Stimulated activated naive CD8-positive, alpha-beta T cell treated with anti-CD3 and anti-CD28 coated beads, Interleukin-15, Interleukin-2, amounts not matched to agents 100 ng/mL and 50 ng/mL, for 24 hours (primary cell): Measurements from ENCODE around the gene GPC6.

ENCODE experiments used
- H3K27ac Mint-ChIP-seq: one replicate; pipeline ENCODE4 v1.8.0; 2021; ENCODE audit warnings: mild to moderate bottlenecking, mixed read lengths
- H3K27me3 Mint-ChIP-seq: one replicate; pipeline ENCODE4 v1.8.0; 2021; ENCODE audit warnings: mixed read lengths
- H3K36me3 Mint-ChIP-seq: one replicate; pipeline ENCODE4 v1.8.0; 2021; ENCODE audit warnings: low read depth, mixed read lengths
- H3K4me1 Mint-ChIP-seq: one replicate; pipeline ENCODE4 v1.8.0; 2021; ENCODE audit warnings: low read depth, mixed read lengths
- H3K4me3 Mint-ChIP-seq: one replicate; pipeline ENCODE4 v1.8.0; 2021; ENCODE audit warnings: mild to moderate bottlenecking, mixed read lengths
- H3K9me3 Mint-ChIP-seq: one replicate; pipeline ENCODE4 v1.8.0; 2021; ENCODE audit warnings: mixed read lengths

GPC6 gene

DNA sequence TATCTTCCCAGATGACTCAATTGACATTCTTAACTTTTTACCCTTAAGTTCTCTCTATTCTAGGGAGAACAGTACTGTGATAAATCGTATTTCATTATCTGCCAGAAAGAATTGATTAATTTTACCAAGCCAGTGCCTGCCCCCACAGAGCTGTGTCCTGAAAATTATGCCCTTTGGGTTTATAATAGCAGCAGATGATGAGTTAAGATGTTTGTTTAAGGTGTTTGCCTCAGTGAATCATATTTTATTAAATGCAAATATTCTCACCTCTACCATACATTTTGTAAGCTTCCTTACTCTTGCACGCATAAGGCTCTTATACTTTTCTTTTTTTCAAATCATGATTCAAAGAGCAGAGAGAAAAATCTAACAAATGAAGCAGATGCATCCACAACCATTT lies 934.3 kb downstream of the GPC6 start:
- no peaks in the 10 kb centered on the region for H3K36me3 Mint-ChIP-seq
- peaks cover 10% of the 10 kb centered on the region for H3K9me3 Mint-ChIP-seq
- no peaks in the 10 kb centered on the region for H3K27me3 Mint-ChIP-seq
- no peak overlapping the region for H3K4me3 Mint-ChIP-seq
- H3K27ac Mint-ChIP-seq = no peak overlapping the region
- no peaks in the 10 kb centered on the region for H3K4me1 Mint-ChIP-seq

GRCh38 chr13:94162289-94162688 lies 935.7 kb downstream of the GPC6 start:
- Mint-ChIP-seq H3K36me3 (no peaks in the 10 kb centered on the region), H3K27me3 (no peaks in the 10 kb centered on the region), H3K4me3 (no peak overlapping the region), H3K4me1 (no peaks in the 10 kb centered on the region), H3K27ac (no peak overlapping the region), H3K9me3 (peaks cover 10% of the 10 kb centered on the region)

DNA sequence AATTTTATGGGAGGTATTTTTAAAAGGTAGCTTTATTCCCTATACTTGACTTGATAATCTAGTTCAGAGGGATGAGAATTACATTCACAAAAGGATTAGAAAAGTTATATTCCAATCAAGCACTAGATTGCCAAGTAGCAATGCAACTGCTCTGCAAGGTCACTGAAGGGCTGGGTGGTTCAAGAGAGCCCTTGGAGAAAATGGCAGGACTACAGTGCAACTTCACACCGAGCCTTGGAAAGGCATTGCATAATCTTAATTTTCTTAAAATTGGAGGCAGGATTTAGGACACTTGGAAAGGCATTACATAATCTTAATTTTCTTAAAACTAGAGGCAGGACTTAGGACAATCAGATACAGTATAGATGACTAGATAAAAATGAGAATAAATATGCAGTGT lies 936.9 kb downstream of the GPC6 start:
- no peak overlapping the region for H3K27ac Mint-ChIP-seq
- no peaks in the 10 kb centered on the region for H3K36me3 Mint-ChIP-seq
- no peaks in the 10 kb centered on the region for H3K4me1 Mint-ChIP-seq
- H3K27me3 Mint-ChIP-seq = no peaks in the 10 kb centered on the region
- H3K4me3 Mint-ChIP-seq = no peak overlapping the region
- peaks cover 10% of the 10 kb centered on the region for H3K9me3 Mint-ChIP-seq

GRCh38 chr13:94168783-94169453 lies 942.3 kb downstream of the GPC6 start:
- no peak overlapping the region for H3K4me3 Mint-ChIP-seq
- H3K27me3 Mint-ChIP-seq = peaks cover 3% of the 10 kb centered on the region
- H3K27ac Mint-ChIP-seq = no peak overlapping the region

DNA sequence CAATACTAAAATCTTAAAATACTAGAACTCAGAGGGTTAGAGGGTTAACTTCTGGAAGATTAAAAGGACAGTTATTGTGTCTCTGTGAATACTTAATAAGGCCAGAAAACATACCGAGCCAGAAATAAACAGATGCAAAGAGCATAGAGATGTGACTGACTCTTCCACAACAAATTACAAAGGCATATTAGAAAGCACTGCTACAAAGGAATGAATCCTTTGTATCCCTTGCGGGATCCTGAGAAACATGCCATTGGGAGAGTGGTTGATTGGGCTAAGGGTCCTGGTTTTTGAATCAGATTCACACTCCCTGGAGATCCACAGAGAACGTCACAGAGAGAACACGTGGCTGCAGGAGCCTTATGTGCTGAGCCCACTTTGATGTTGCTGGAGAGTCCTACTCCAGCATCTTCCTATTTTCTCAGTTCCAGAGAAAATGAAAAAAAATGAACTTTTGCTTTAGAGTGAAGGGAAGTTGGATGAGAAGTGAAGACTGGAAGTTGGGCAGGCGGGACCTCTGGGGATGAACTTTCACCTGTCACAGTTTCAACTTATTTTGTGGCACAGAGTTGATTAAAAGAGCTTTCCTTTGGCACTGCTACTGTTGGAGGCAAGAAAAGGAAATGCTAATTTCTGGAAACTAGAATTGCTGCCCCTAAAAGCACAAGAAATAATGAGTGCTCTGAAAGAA lies 943.0 kb downstream of the GPC6 start:
- Mint-ChIP-seq H3K36me3 (no peaks in the 10 kb centered on the region), H3K4me1 (no peaks in the 10 kb centered on the region), H3K9me3 (no peaks in the 10 kb centered on the region), H3K4me3 (no peak overlapping the region), H3K27ac (no peak overlapping the region), H3K27me3 (peaks cover 3% of the 10 kb centered on the region)

More at GRCh38 chr13:94168783-94169453, 942.3 kb downstream of the GPC6 start:
- Mint-ChIP-seq H3K36me3 (no peaks in the 10 kb centered on the region), H3K4me1 (no peaks in the 10 kb centered on the region), H3K9me3 (no peaks in the 10 kb centered on the region)

- H3K4me3 Mint-ChIP-seq = no peak overlapping the region
- no peaks in the 10 kb centered on the region for H3K9me3 Mint-ChIP-seq
- H3K27ac Mint-ChIP-seq = no peak overlapping the region
- no peaks in the 10 kb centered on the region for H3K4me1 Mint-ChIP-seq
- H3K27me3 Mint-ChIP-seq = peaks cover 3% of the 10 kb centered on the region
- no peaks in the 10 kb centered on the region for H3K36me3 Mint-ChIP-seq
These were observed 943.6 kb downstream of the GPC6 start for GRCh38 chr13:94170145-94170571.

- Mint-ChIP-seq H3K9me3 (no peaks in the 10 kb centered on the region), H3K36me3 (no peaks in the 10 kb centered on the region), H3K4me1 (no peaks in the 10 kb centered on the region), H3K27me3 (peaks cover 3% of the 10 kb centered on the region), H3K4me3 (no peak overlapping the region), H3K27ac (no peak overlapping the region)
These were observed 945.8 kb downstream of the GPC6 start for GRCh38 chr13:94172416-94172815.

- H3K36me3 Mint-ChIP-seq = no peaks in the 10 kb centered on the region
- peaks cover under 1% of the 10 kb centered on the region for H3K4me1 Mint-ChIP-seq
- no peak overlapping the region for H3K4me3 Mint-ChIP-seq
- H3K27me3 Mint-ChIP-seq = peaks cover 3% of the 10 kb centered on the region
- no peaks in the 10 kb centered on the region for H3K9me3 Mint-ChIP-seq
- no peak overlapping the region for H3K27ac Mint-ChIP-seq
These were observed 946.8 kb downstream of the GPC6 start for GRCh38 chr13:94173312-94173854.

- H3K36me3 Mint-ChIP-seq = no peaks in the 10 kb centered on the region
- peaks cover 7% of the 10 kb centered on the region for H3K4me1 Mint-ChIP-seq
- H3K27ac Mint-ChIP-seq = no peak overlapping the region
- H3K9me3 Mint-ChIP-seq = no peaks in the 10 kb centered on the region
- peaks cover 3% of the 10 kb centered on the region for H3K27me3 Mint-ChIP-seq
- H3K4me3 Mint-ChIP-seq = no peak overlapping the region
These were observed 947.4 kb downstream of the GPC6 start for GRCh38 chr13:94174009-94174408.

DNA sequence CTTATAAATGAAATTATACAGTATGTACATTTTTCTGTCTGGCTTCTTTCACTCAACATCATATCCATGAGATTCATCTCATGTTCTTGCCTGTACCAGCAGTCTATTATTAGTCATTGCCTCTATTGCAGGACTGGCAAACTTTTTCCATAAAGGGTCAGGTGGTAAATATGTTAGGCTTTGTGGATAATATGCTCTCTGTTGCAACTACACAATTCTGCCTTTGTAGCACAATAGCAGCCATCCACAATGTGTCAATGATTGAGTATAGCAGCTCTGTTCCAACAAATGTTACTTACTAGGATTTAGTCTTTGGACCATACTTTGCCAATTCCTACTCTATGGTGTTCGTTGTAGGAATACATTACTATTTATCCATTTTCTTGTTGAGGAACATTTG lies 948.5 kb downstream of the GPC6 start:
- no peaks in the 10 kb centered on the region for H3K36me3 Mint-ChIP-seq
- no peak overlapping the region for H3K4me3 Mint-ChIP-seq
- peaks cover 13% of the 10 kb centered on the region for H3K4me1 Mint-ChIP-seq

DNA sequence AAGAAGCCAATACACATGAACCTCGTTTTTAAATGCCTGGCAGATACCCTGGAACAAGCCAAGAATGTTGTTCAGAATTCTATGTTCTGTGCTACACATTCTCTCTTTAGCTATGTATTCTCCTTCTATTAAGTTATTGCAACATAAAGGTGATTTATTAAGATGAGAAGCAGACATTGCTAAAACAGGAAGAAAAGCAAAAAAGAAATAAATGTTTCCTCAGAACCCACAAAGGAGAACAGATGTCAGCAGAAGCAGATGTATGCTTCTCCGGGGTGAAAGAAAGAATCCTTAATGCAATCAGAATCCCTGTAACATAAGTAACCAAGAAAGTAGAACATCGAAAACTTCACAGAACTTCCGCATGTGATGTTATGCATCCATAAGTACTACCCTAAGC lies 950.0 kb downstream of the GPC6 start:
- Mint-ChIP-seq H3K9me3 (no peaks in the 10 kb centered on the region), H3K27me3 (no peaks in the 10 kb centered on the region), H3K36me3 (no peaks in the 10 kb centered on the region), H3K4me3 (no peak overlapping the region), H3K4me1 (peaks cover 13% of the 10 kb centered on the region), H3K27ac (no peak overlapping the region)

More for the DNA sequence above, 948.5 kb downstream of the GPC6 start:
- no peak overlapping the region for H3K27ac Mint-ChIP-seq
- H3K9me3 Mint-ChIP-seq = no peaks in the 10 kb centered on the region
- H3K27me3 Mint-ChIP-seq = no peaks in the 10 kb centered on the region

GRCh38 chr13:94177041-94177440 lies 950.4 kb downstream of the GPC6 start:
- no peak overlapping the region for H3K27ac Mint-ChIP-seq
- peaks cover 13% of the 10 kb centered on the region for H3K4me1 Mint-ChIP-seq

GRCh38 chr13:94178625-94179244 lies 952.1 kb downstream of the GPC6 start:
- Mint-ChIP-seq H3K27ac (no peak overlapping the region), H3K4me1 (peaks cover 13% of the 10 kb centered on the region), H3K4me3 (no peak overlapping the region), H3K9me3 (no peaks in the 10 kb centered on the region), H3K27me3 (no peaks in the 10 kb centered on the region), H3K36me3 (no peaks in the 10 kb centered on the region)

More at GRCh38 chr13:94177041-94177440, 950.4 kb downstream of the GPC6 start:
- H3K9me3 Mint-ChIP-seq = no peaks in the 10 kb centered on the region
- H3K36me3 Mint-ChIP-seq = no peaks in the 10 kb centered on the region
- H3K27me3 Mint-ChIP-seq = no peaks in the 10 kb centered on the region
- no peak overlapping the region for H3K4me3 Mint-ChIP-seq

- Mint-ChIP-seq H3K36me3 (no peaks in the 10 kb centered on the region), H3K27me3 (no peaks in the 10 kb centered on the region), H3K27ac (no peak overlapping the region), H3K4me3 (no peak overlapping the region), H3K4me1 (peaks cover 13% of the 10 kb centered on the region), H3K9me3 (no peaks in the 10 kb centered on the region)
These were observed 955.0 kb downstream of the GPC6 start for GRCh38 chr13:94181461-94182107.
